ENCODE data around the gene CLSTN3. TPM values are rescaled to one million over a fixed set of nuclear protein-coding genes. Genes with fewer than 3 reads are reported as not detected.

Gene CLSTN3
- total and polyA plus RNA-seq, 2 experiments from 2014 or later: 5.0 to 46.9 TPM

DNA sequence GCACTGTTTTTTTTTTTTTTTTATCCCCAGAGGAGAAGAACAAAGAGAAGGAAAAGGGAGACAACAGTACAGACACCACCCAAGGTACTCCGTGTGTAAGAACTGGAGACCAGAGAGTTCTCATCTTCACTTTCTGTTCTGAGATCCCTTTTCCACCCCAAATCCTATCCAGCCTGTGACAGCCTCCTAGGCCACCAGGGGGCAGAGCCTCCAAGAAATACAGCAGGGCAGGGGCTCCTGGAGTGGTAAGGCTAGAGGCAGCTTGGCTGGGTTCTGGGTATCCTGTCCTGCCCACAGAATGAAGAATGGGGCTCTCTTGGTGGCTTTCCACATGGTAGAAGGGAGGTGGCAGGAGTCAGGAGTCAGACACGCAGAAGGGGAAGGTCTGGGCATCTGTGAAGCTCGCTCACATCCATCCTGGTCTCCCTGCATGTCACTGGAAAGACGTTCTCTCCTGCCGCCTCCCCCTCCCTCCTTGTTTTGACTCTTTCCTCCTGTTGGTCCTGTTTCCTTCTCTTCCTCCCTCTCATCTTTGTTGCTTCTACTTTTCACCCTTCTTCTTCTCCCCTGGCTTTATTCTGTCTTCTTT, 12.0 kb downstream of the CLSTN3 start:
- TF ChIP-seq EZH2 (IDR thresholded peaks at IDR 0.05; ENCODE audit: low read depth, unreplicated experiment) (no peak), ZNF114 (CRISPR knock-in tag; IDR thresholded peaks at IDR 0.05) (no peak), STAT1 (IDR thresholded peaks at IDR 0.05; ENCODE audit: unreplicated experiment) (no peak), CREB1 (CRISPR knock-in tag; IDR thresholded peaks at IDR 0.05; ENCODE audit: low read depth) (no peak)
- TF ChIP-seq, protein P1, sequence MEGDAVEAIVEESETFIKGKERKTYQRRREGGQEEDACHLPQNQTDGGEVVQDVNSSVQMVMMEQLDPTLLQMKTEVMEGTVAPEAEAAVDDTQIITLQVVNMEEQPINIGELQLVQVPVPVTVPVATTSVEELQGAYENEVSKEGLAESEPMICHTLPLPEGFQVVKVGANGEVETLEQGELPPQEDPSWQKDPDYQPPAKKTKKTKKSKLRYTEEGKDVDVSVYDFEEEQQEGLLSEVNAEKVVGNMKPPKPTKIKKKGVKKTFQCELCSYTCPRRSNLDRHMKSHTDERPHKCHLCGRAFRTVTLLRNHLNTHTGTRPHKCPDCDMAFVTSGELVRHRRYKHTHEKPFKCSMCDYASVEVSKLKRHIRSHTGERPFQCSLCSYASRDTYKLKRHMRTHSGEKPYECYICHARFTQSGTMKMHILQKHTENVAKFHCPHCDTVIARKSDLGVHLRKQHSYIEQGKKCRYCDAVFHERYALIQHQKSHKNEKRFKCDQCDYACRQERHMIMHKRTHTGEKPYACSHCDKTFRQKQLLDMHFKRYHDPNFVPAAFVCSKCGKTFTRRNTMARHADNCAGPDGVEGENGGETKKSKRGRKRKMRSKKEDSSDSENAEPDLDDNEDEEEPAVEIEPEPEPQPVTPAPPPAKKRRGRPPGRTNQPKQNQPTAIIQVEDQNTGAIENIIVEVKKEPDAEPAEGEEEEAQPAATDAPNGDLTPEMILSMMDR (conservative IDR thresholded peaks at IDR 0.05; ENCODE audit: low read depth in 2 of 2): peak; percentile 87 to 93
- Mint-ChIP-seq H3K9me3 (no peaks in the 10 kb centered on the region), H3K36me3 (ENCODE audit: low read depth) (peaks cover 26% of the 10 kb centered on the region), H3K4me3 (no peak overlapping the region), H3K27me3 (ENCODE audit: insufficient read depth, low read depth, poor library complexity) (peaks cover 4% of the 10 kb centered on the region), H3K27ac (no peak overlapping the region), H3K4me1 (no peaks in the 10 kb centered on the region)
- ATAC-seq: peak; percentile 98
- Histone ChIP-seq H3K4me1 (ENCODE audit: insufficient read depth) (no peaks in the 10 kb centered on the region), H3K4me2 (no peak overlapping the region), H3K4me3 (no peak overlapping the region), H3K27ac (ENCODE audit: low read depth) (no peak overlapping the region), H2AFZ (no peak overlapping the region), H3K9me2 (ENCODE audit: insufficient read depth) (0 out of 2 replicates have a peak, but pooled peaks cover 3% of the 10 kb centered on the region), H3K27me3 (ENCODE audit: insufficient read depth) (no peaks in the 10 kb centered on the region), H3K79me2 (replicated peaks; ENCODE audit: insufficient read depth) (no peaks in the 10 kb centered on the region), H3F3A (replicated peaks; ENCODE audit: low read depth) (no peaks in the 10 kb centered on the region), H4K20me1 (replicated peaks; ENCODE audit: insufficient read depth) (no peaks in the 10 kb centered on the region; the same call in 1 of the 2 replicates), H3K36me3 (ENCODE audit: insufficient read depth) (no peaks in the 10 kb centered on the region)
- peak; percentile 83 for DNase-seq (ENCODE audit: low spot score)

DNA sequence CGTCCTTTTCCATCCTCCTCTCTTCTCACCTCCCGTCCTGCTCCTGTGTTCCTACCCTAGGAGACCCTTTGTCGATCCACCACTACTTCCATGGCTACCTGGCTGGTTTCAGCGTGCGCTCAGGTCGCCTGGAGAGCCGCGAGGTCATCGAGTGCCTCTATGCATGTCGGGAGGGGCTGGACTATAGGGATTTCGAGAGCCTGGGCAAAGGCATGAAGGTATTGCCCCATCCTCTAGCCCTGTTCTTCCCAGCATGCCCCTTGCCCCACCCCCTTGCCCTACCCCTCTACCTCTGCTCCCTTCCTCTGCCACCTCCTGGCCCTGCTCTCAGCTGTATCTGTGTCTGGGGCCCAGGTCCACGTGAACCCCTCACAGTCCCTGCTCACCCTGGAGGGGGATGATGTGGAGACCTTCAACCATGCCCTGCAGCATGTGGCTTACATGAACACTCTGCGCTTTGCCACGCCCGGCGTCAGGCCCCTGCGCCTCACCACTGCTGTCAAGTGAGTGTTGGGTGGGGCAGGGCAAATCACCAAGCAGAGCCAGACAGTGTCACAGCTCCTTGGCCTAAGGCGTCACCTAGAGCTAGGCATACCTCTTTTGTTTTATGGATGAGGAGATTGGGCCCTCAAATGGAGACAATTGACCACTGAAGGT, 12.8 kb downstream of the CLSTN3 start:
- Histone ChIP-seq H3K27ac (ENCODE audit: low read depth) (no peak overlapping the region), H3K27me3 (ENCODE audit: insufficient read depth) (no peaks in the 10 kb centered on the region), H3K4me1 (ENCODE audit: insufficient read depth) (no peaks in the 10 kb centered on the region), H3K4me2 (no peak overlapping the region), H3K9me2 (ENCODE audit: insufficient read depth) (0 out of 2 replicates have a peak, but pooled peaks cover 3% of the 10 kb centered on the region), H3K4me3 (no peak overlapping the region), H3F3A (replicated peaks; ENCODE audit: low read depth) (no peaks in the 10 kb centered on the region), H4K20me1 (replicated peaks; ENCODE audit: insufficient read depth) (no peaks in the 10 kb centered on the region; the same call in 1 of the 2 replicates), H3K36me3 (ENCODE audit: insufficient read depth) (no peaks in the 10 kb centered on the region), H3K79me2 (replicated peaks; ENCODE audit: insufficient read depth) (no peaks in the 10 kb centered on the region), H2AFZ (no peak overlapping the region)
- Mint-ChIP-seq H3K9me3 (no peaks in the 10 kb centered on the region; the same call in 2 of the 3 replicates), H3K27me3 (ENCODE audit: insufficient read depth, low read depth, poor library complexity) (peaks cover 4% of the 10 kb centered on the region), H3K4me1 (no peaks in the 10 kb centered on the region), H3K4me3 (no peak overlapping the region), H3K36me3 (ENCODE audit: low read depth) (peaks cover 26% of the 10 kb centered on the region), H3K27ac (no peak overlapping the region)
- DNase-seq (ENCODE audit: low spot score): no peak
- TF ChIP-seq JUNB (IDR thresholded peaks at IDR 0.05; ENCODE audit: unreplicated experiment) (no peak), NANOG (IDR thresholded peaks at IDR 0.05; ENCODE audit: borderline replicate concordance) (no peak)
- TF ChIP-seq, protein P2, sequence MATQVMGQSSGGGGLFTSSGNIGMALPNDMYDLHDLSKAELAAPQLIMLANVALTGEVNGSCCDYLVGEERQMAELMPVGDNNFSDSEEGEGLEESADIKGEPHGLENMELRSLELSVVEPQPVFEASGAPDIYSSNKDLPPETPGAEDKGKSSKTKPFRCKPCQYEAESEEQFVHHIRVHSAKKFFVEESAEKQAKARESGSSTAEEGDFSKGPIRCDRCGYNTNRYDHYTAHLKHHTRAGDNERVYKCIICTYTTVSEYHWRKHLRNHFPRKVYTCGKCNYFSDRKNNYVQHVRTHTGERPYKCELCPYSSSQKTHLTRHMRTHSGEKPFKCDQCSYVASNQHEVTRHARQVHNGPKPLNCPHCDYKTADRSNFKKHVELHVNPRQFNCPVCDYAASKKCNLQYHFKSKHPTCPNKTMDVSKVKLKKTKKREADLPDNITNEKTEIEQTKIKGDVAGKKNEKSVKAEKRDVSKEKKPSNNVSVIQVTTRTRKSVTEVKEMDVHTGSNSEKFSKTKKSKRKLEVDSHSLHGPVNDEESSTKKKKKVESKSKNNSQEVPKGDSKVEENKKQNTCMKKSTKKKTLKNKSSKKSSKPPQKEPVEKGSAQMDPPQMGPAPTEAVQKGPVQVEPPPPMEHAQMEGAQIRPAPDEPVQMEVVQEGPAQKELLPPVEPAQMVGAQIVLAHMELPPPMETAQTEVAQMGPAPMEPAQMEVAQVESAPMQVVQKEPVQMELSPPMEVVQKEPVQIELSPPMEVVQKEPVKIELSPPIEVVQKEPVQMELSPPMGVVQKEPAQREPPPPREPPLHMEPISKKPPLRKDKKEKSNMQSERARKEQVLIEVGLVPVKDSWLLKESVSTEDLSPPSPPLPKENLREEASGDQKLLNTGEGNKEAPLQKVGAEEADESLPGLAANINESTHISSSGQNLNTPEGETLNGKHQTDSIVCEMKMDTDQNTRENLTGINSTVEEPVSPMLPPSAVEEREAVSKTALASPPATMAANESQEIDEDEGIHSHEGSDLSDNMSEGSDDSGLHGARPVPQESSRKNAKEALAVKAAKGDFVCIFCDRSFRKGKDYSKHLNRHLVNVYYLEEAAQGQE (IDR thresholded peaks at IDR 0.05; ENCODE audit: unreplicated experiment): no peak
- TF ChIP-seq, protein P3, sequence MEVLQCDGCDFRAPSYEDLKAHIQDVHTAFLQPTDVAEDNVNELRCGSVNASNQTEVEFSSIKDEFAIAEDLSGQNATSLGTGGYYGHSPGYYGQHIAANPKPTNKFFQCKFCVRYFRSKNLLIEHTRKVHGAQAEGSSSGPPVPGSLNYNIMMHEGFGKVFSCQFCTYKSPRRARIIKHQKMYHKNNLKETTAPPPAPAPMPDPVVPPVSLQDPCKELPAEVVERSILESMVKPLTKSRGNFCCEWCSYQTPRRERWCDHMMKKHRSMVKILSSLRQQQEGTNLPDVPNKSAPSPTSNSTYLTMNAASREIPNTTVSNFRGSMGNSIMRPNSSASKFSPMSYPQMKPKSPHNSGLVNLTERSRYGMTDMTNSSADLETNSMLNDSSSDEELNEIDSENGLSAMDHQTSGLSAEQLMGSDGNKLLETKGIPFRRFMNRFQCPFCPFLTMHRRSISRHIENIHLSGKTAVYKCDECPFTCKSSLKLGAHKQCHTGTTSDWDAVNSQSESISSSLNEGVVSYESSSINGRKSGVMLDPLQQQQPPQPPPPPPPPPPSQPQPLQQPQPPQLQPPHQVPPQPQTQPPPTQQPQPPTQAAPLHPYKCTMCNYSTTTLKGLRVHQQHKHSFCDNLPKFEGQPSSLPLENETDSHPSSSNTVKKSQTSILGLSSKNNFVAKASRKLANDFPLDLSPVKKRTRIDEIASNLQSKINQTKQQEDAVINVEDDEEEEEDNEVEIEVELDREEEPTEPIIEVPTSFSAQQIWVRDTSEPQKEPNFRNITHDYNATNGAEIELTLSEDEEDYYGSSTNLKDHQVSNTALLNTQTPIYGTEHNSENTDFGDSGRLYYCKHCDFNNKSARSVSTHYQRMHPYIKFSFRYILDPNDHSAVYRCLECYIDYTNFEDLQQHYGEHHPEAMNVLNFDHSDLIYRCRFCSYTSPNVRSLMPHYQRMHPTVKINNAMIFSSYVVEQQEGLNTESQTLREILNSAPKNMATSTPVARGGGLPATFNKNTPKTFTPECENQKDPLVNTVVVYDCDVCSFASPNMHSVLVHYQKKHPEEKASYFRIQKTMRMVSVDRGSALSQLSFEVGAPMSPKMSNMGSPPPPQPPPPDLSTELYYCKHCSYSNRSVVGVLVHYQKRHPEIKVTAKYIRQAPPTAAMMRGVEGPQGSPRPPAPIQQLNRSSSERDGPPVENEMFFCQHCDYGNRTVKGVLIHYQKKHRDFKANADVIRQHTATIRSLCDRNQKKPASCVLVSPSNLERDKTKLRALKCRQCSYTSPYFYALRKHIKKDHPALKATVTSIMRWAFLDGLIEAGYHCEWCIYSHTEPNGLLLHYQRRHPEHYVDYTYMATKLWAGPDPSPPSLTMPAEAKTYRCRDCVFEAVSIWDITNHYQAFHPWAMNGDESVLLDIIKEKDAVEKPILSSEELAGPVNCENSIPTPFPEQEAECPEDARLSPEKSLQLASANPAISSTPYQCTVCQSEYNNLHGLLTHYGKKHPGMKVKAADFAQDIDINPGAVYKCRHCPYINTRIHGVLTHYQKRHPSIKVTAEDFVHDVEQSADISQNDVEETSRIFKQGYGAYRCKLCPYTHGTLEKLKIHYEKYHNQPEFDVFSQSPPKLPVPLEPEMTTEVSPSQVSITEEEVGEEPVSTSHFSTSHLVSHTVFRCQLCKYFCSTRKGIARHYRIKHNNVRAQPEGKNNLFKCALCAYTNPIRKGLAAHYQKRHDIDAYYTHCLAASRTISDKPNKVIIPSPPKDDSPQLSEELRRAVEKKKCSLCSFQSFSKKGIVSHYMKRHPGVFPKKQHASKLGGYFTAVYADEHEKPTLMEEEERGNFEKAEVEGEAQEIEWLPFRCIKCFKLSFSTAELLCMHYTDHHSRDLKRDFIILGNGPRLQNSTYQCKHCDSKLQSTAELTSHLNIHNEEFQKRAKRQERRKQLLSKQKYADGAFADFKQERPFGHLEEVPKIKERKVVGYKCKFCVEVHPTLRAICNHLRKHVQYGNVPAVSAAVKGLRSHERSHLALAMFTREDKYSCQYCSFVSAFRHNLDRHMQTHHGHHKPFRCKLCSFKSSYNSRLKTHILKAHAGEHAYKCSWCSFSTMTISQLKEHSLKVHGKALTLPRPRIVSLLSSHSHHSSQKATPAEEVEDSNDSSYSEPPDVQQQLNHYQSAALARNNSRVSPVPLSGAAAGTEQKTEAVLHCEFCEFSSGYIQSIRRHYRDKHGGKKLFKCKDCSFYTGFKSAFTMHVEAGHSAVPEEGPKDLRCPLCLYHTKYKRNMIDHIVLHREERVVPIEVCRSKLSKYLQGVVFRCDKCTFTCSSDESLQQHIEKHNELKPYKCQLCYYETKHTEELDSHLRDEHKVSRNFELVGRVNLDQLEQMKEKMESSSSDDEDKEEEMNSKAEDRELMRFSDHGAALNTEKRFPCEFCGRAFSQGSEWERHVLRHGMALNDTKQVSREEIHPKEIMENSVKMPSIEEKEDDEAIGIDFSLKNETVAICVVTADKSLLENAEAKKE (CRISPR knock-in tag; IDR thresholded peaks at IDR 0.05): no peak
- no peak for ATAC-seq
